ENCODE data around the gene HUWE1.

- TF ChIP-seq CEBPB (IDR thresholded peaks at IDR 0.05): no peak
- TF ChIP-seq SMC3 (IDR thresholded peaks at IDR 0.05): no peak
Measured at GRCh38 chrX:53587795-53588420, 98.6 kb downstream of the HUWE1 start.
